HCT116 (cell line): ENCODE data around the gene SNRPA1. TPM values are rescaled to one million over a fixed set of nuclear protein-coding genes. Genes with fewer than 3 reads are reported as not detected.

Source experiments
- ATAC-seq: fragments of 200-7000 bp; cut with Tn5 transposase; 2 replicates; pipeline ENCODE4 v1.9.1; 2020; ENCODE audit warnings: mild to moderate bottlenecking, moderate library complexity
- BruUV-seq: library from RNA; stranded (reverse); fragments of 400-500 nt; replicated peaks from 2 replicates; lab custom pipeline; 2021; lab: Mats Ljungman, UMichigan
- CTCF ChIA-PET: fragments of 300-600 bp; sonication (Branson Sonifier 250); formaldehyde crosslinking; loops from one replicate; lab custom pipeline; 2021; ENCODE audit warnings: antibody characterized with exemption; lab: Charles Lee
- POLR2A ChIA-PET: fragments of 300-600, 350-600 bp; sonication (Branson Sonifier 250); formaldehyde crosslinking; loops from one replicate; lab custom pipeline; 2021; ENCODE audit warnings: antibody characterized with exemption; lab: Charles Lee
- RAD21 ChIA-PET, 2 experiments: fragments of 300-600 bp; sonication (Branson Sonifier 250); formaldehyde crosslinking; loops; one replicate each; lab custom pipeline; 2023; ENCODE audit warnings: low total read pairs in 2 of 2; ENCODE audit not compliant: uncharacterized antibody in 2 of 2, unreplicated experiment in 2 of 2, low non-redundant PET in 1 of 2; lab: Charles Lee
- DNase-seq: peaks from one replicate; pipeline ENCODE4 v3.0.0-alpha.2; 2010; ENCODE audit warnings: low read depth, low spot score
- H2AFZ ChIP-seq: fragments of 200-600 bp; shearing (Covaris generic), sonication (generic); 2 replicates; pipeline ENCODE4 v1.6.1; 2017; ENCODE audit warnings: low read depth, mixed run types, mixed read lengths, antibody characterized with exemption, low read length; ENCODE audit not compliant: poor library complexity, severe bottlenecking
- H3K27ac ChIP-seq: 2 replicates; pipeline ENCODE4 v1.5.1; 2012; ENCODE audit warnings: low read depth, low read length
- H3K27me3 ChIP-seq: fragments of 200-600 bp; sonication (generic); 2 replicates; pipeline ENCODE4 v1.6.1; 2016; ENCODE audit warnings: mixed run types, low read length, mixed read lengths; ENCODE audit not compliant: insufficient read depth
- H3K36me3 ChIP-seq, 2 experiments: fragments of 200-500 bp in 1 of 2; fragments of 200-600 bp in 1 of 2; sonication (Bioruptor generic) in 1 of 2; sonication (generic) in 1 of 2; 2 replicates each; pipeline versions ENCODE4 v1.5.1 to v1.6.1; 2014 to 2016; ENCODE audit warnings: low read length in 2 of 2, inconsistent platforms in 1 of 2, mixed read lengths in 1 of 2, mixed run types in 1 of 2; ENCODE audit not compliant: insufficient read depth in 2 of 2, control insufficient read depth in 1 of 2
- H3K4me1 ChIP-seq, 2 experiments: fragments of 200-600 bp in 1 of 2; sonication (generic) in 1 of 2; 2 replicates each; pipeline versions ENCODE4 v1.5.1 to v1.6.1; 2012 to 2017; ENCODE audit warnings: low read length in 2 of 2, inconsistent platforms in 1 of 2, mild to moderate bottlenecking in 1 of 2, mixed read lengths in 1 of 2, mixed run types in 1 of 2, moderate library complexity in 1 of 2; ENCODE audit not compliant: insufficient read depth in 2 of 2, control insufficient read depth in 1 of 2
- H3K4me2 ChIP-seq: fragments of 200-600 bp; sonication (generic); 2 replicates; pipeline ENCODE4 v1.6.1; 2017; ENCODE audit warnings: mixed run types, low read length, mixed read lengths
- H3K4me3 ChIP-seq, 2 experiments: fragments of 200-600 bp in 1 of 2; sonication (generic) in 1 of 2; replicated peaks in 1 of 2; 2 replicates each; pipeline ENCODE4 v1.5.1; 2011 to 2016; ENCODE audit warnings: low read length in 2 of 2, control low read depth in 1 of 2, low read depth in 1 of 2, mild to moderate bottlenecking in 1 of 2, mixed read lengths in 1 of 2, mixed run types in 1 of 2
- H3K79me2 ChIP-seq: fragments of 200-600 bp; sonication (generic); 2 replicates; pipeline ENCODE4 v1.6.1; 2017; ENCODE audit warnings: mild to moderate bottlenecking, mixed run types, low read length, moderate library complexity, mixed read lengths; ENCODE audit not compliant: insufficient read depth
- H3K9ac ChIP-seq: fragments of 200-600 bp; sonication (generic); 2 replicates; pipeline ENCODE4 v1.6.1; 2016; ENCODE audit warnings: low read length, mixed read lengths
- H3K9me2 ChIP-seq: fragments of 200-600 bp; sonication (generic), shearing (Covaris generic); 2 replicates; pipeline ENCODE4 v1.6.1; 2017; ENCODE audit warnings: mixed run types, mild to moderate bottlenecking, moderate library complexity; ENCODE audit not compliant: insufficient read depth
- H3K9me3 ChIP-seq, 2 experiments: fragments of 200-500 bp in 1 of 2; fragments of 200-600 bp in 1 of 2; sonication (Bioruptor generic) in 1 of 2; sonication (generic) in 1 of 2; 2 replicates each; pipeline ENCODE4 v1.6.1; 2014 to 2017; ENCODE audit warnings: low read length in 2 of 2, mixed read lengths in 2 of 2, inconsistent platforms in 1 of 2, low read depth in 1 of 2, mild to moderate bottlenecking in 1 of 2, mixed run types in 1 of 2, moderate library complexity in 1 of 2; ENCODE audit not compliant: control insufficient read depth in 1 of 2, insufficient read depth in 1 of 2
- H4K20me1 ChIP-seq: fragments of 200-600 bp; sonication (generic), shearing (Covaris generic); 2 replicates; pipeline ENCODE4 v1.6.1; 2017; ENCODE audit warnings: mixed run types, mild to moderate bottlenecking, moderate library complexity; ENCODE audit not compliant: insufficient read depth
- CEBPB ChIP-seq: IDR thresholded peaks from 2 replicates; pipeline ENCODE4 v1.6.1; 2012; ENCODE audit warnings: low read depth
- EZH2phosphoT487 ChIP-seq: fragments of 200-600 bp; IDR thresholded peaks from 2 replicates; pipeline ENCODE4 v1.6.1; 2018; ENCODE audit warnings: antibody characterized with exemption, borderline replicate concordance
- TCF7L2 ChIP-seq: IDR thresholded peaks from 2 replicates; pipeline ENCODE4 v1.7.0; 2011; ENCODE audit warnings: borderline replicate concordance, inconsistent platforms; ENCODE audit not compliant: insufficient read depth, insufficient read length; ENCODE audit errors: extremely low read depth
- intact Hi-C: fragments of 100-400 bp; cut with micrococcal nuclease; formaldehyde crosslinking; loops from 2 replicates; pipeline ENCODE4 v1.10.0; 2022
- total RNA-seq: library from RNA; stranded (reverse); gene quantifications from one replicate; pipeline ENCODE4 v1.2.1, GENCODE V29; 2021; ENCODE audit not compliant: unreplicated experiment
- TF ChIP-seq, protein P1 (sequence below): IDR thresholded peaks from 2 replicates; pipeline ENCODE4 v1.6.1; 2012
- TF ChIP-seq, protein P2 (sequence below): IDR thresholded peaks from 2 replicates; pipeline ENCODE4 v1.6.1; 2012; ENCODE audit warnings: low read depth
- TF ChIP-seq, protein P3 (sequence below), 3 experiments: fragments of 200-600 bp in 1 of 3; sonication (generic) in 1 of 3; IDR thresholded peaks in 2 of 3; conservative IDR thresholded peaks in 1 of 3; 2 replicates each; pipeline ENCODE4 v1.5.1; 2012 to 2017; ENCODE audit warnings: low read depth in 2 of 3, low read length in 2 of 3, antibody characterized with exemption in 1 of 3, borderline replicate concordance in 1 of 3, control low read depth in 1 of 3, mild to moderate bottlenecking in 1 of 3, mixed read lengths in 1 of 3, mixed run types in 1 of 3, moderate library complexity in 1 of 3; ENCODE audit not compliant: insufficient read depth in 1 of 3

Gene SNRPA1
- total RNA-seq, 1 experiment from 2014 or later: 104 TPM

DNA sequence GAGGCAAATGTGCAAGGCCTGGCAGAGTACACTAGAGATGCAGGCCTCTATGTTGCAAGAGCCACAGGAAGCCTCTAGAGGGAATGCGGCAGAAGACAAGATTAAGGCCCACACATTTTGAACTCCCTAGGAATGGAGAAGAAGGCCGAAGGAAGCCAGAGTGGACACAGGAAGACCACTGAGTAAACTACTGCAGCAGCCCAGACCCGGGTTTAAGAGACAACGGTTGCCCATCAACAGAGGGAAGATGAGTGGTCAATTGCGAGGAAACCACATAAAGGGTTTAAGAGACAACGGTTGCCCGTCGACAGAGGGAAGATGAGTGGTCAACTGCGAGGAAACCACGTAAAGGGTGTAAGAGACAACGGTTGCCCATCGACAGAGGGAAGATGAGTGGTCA, 57.8 kb downstream of the SNRPA1 start:
- DNase-seq (no peak), ATAC-seq (no peak)
- ChIA-PET CTCF (no interaction called here), RAD21 (no interaction called here), POLR2A (no interaction called here)
- Histone ChIP-seq H3K4me1 (no peaks in the 10 kb centered on the region), H3K4me2 (no peak overlapping the region), H3K9me2 (no peaks in the 10 kb centered on the region; the same call in 1 of the 2 replicates), H3K9me3 (no peaks in the 10 kb centered on the region), H3K27me3 (no peaks in the 10 kb centered on the region), H3K79me2 (peaks cover 96% of the 10 kb centered on the region), H4K20me1 (peaks cover 8% of the 10 kb centered on the region; the same call in 1 of the 2 replicates), H3K27ac (no peak overlapping the region), H2AFZ (no peak overlapping the region), H3K36me3 (peaks cover 9 to 15% of the 10 kb centered on the region in 2 experiments; a peak in 3 of 4 replicates), H3K4me3 (no peak overlapping the region), H3K9ac (no peak overlapping the region)
- TF ChIP-seq, protein P1, sequence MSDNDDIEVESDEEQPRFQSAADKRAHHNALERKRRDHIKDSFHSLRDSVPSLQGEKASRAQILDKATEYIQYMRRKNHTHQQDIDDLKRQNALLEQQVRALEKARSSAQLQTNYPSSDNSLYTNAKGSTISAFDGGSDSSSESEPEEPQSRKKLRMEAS: no peak
- TF ChIP-seq, protein P2, sequence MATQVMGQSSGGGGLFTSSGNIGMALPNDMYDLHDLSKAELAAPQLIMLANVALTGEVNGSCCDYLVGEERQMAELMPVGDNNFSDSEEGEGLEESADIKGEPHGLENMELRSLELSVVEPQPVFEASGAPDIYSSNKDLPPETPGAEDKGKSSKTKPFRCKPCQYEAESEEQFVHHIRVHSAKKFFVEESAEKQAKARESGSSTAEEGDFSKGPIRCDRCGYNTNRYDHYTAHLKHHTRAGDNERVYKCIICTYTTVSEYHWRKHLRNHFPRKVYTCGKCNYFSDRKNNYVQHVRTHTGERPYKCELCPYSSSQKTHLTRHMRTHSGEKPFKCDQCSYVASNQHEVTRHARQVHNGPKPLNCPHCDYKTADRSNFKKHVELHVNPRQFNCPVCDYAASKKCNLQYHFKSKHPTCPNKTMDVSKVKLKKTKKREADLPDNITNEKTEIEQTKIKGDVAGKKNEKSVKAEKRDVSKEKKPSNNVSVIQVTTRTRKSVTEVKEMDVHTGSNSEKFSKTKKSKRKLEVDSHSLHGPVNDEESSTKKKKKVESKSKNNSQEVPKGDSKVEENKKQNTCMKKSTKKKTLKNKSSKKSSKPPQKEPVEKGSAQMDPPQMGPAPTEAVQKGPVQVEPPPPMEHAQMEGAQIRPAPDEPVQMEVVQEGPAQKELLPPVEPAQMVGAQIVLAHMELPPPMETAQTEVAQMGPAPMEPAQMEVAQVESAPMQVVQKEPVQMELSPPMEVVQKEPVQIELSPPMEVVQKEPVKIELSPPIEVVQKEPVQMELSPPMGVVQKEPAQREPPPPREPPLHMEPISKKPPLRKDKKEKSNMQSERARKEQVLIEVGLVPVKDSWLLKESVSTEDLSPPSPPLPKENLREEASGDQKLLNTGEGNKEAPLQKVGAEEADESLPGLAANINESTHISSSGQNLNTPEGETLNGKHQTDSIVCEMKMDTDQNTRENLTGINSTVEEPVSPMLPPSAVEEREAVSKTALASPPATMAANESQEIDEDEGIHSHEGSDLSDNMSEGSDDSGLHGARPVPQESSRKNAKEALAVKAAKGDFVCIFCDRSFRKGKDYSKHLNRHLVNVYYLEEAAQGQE: no peak
- TF ChIP-seq TCF7L2 (no peak), EZH2phosphoT487 (no peak), CEBPB (no peak)
- TF ChIP-seq, protein P3, sequence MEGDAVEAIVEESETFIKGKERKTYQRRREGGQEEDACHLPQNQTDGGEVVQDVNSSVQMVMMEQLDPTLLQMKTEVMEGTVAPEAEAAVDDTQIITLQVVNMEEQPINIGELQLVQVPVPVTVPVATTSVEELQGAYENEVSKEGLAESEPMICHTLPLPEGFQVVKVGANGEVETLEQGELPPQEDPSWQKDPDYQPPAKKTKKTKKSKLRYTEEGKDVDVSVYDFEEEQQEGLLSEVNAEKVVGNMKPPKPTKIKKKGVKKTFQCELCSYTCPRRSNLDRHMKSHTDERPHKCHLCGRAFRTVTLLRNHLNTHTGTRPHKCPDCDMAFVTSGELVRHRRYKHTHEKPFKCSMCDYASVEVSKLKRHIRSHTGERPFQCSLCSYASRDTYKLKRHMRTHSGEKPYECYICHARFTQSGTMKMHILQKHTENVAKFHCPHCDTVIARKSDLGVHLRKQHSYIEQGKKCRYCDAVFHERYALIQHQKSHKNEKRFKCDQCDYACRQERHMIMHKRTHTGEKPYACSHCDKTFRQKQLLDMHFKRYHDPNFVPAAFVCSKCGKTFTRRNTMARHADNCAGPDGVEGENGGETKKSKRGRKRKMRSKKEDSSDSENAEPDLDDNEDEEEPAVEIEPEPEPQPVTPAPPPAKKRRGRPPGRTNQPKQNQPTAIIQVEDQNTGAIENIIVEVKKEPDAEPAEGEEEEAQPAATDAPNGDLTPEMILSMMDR (IDR thresholded peaks at IDR 0.05 in 2 of 3, conservative IDR thresholded peaks at IDR 0.05 in 1 of 3; ENCODE audit: borderline replicate concordance in 1 of 3, insufficient read depth in 1 of 3, low read depth in 2 of 3, low read length in 2 of 3): no peak
- no TSS peak for BruUV-seq
- intact Hi-C loops: no loop called here
